Body of pancreas (tissue), 4 donors: Measurements from ENCODE around the gene TANC1. TPM values are rescaled to one million over a fixed set of nuclear protein-coding genes. Genes with fewer than 3 reads are reported as not detected.

Experiments used
- ATAC-seq: fragments of 150-250 bp; one replicate; pipeline ENCODE4 v1.9.1; 2016
- DNase-seq, 4 donors: peaks; one replicate each; pipeline ENCODE4 v3.0.0-alpha.2; 2019
- H3K27ac ChIP-seq, 4 donors: fragments of 200-600 bp; sonication (generic); 1 replicate in 3 of 4; 2 replicates in 1 of 4; pipeline versions ENCODE4 v1.5.1 to v1.6.1; 2016 to 2019; ENCODE audit warnings: mild to moderate bottlenecking in 1 of 4, mixed read lengths in 1 of 4, moderate library complexity in 1 of 4
- H3K27me3 ChIP-seq, 2 donors: fragments of 200-600 bp; sonication (generic); one replicate each; pipeline ENCODE4 v1.6.0; 2016; ENCODE audit warnings: mild to moderate bottlenecking in 1 of 2
- H3K36me3 ChIP-seq, 2 donors: fragments of 200-600 bp; sonication (generic); replicated peaks in 1 of 2; 2 replicates each; pipeline ENCODE4 v1.5.1; 2016; ENCODE audit warnings: low read depth in 2 of 2; ENCODE audit not compliant: insufficient read depth in 1 of 2
- H3K4me1 ChIP-seq: fragments of 200-600 bp; sonication (generic); one replicate; pipeline ENCODE4 v1.6.0; 2016
- H3K4me3 ChIP-seq, 2 donors: fragments of 200-600 bp; sonication (generic); 1 replicate in 1 of 2; 2 replicates in 1 of 2; pipeline ENCODE4 v1.5.1; 2016 to 2019
- H3K9me3 ChIP-seq, 3 donors: fragments of 200-600 bp; sonication (generic); 1 replicate in 2 of 3; 2 replicates in 1 of 3; pipeline ENCODE4 v1.5.1; 2016
- CTCF ChIP-seq, 7 experiments: fragments of 450-650 bp in 4 of 7; fragments of 200-600 bp in 3 of 7; sonication (generic) in 3 of 7; IDR thresholded peaks; one replicate each; pipeline ENCODE4 v1.5.1; 2016 to 2019; ENCODE audit warnings: antibody characterized with exemption in 7 of 7
- POLR2A ChIP-seq, 3 donors: fragments of 450-650 bp; IDR thresholded peaks; one replicate each; pipeline ENCODE4 v1.6.1; 2016; ENCODE audit warnings: antibody characterized with exemption in 3 of 3, mild to moderate bottlenecking in 2 of 3
- WGBS, 2 donors: methylation state at CpG; one replicate each; pipeline ENCODE4 v1.1.5; 2017; 5-methylcytosine and 5-hydroxymethylcytosine counted together
- intact Hi-C: fragments of 100-400 bp; cut with DNase I; formaldehyde crosslinking; loops from one replicate; pipeline ENCODE4 v1.15.1; 2023
- total RNA-seq, 2 donors: library from RNA; depleted of rRNA; stranded (reverse); fragments of >200 nt; gene quantifications; one replicate each; pipeline ENCODE4 v1.1.0, GENCODE V29; 2016

TANC1 gene
- total RNA-seq, 2 donors from 2014 or later, result 23.1 to 23.3 TPM

- Histone ChIP-seq H3K4me3 (no peak overlapping the region), H3K27me3 (no peaks in the 10 kb centered on the region), H3K4me1 (peaks cover 12% of the 10 kb centered on the region), H3K36me3 (no peaks in the 10 kb centered on the region), H3K27ac (no peak overlapping the region), H3K9me3 (no peaks in the 10 kb centered on the region)
- ATAC-seq (no peak), DNase-seq (no peak)
- 75 to 82% methylated on average over 6 of the region's 6 CpGs for WGBS, 2 donors
- intact Hi-C loops, result no loop called here
- no peak for TF ChIP-seq POLR2A (IDR thresholded peaks at IDR 0.05)
Observed at GRCh38 chr2:158948964-158949699, 19.3 kb upstream of the TANC1 start.

GRCh38 chr2:158953454-158953853 lies 15.0 kb upstream of the TANC1 start:
- 50 to 52% methylated on average over 4 of the region's 4 CpGs for WGBS, 2 donors
- H3K4me1 ChIP-seq, result peaks cover 18% of the 10 kb centered on the region
- intact Hi-C loops, result no loop called here
- no peak for ATAC-seq
- no peaks in the 10 kb centered on the region for H3K36me3 ChIP-seq
- peak overlapping the region in 3 of 4 donors; percentile 61 to 73 (median 73) for H3K27ac ChIP-seq
- no peak overlapping the region for H3K4me3 ChIP-seq
- no peak for TF ChIP-seq CTCF (IDR thresholded peaks at IDR 0.05)
- no peak for DNase-seq
- no peaks in the 10 kb centered on the region for H3K9me3 ChIP-seq
- no peaks in the 10 kb centered on the region for H3K27me3 ChIP-seq

- TF ChIP-seq POLR2A (IDR thresholded peaks at IDR 0.05) (peak in 1 of 3 donors; percentile 52), CTCF (IDR thresholded peaks at IDR 0.05) (no peak)
- Histone ChIP-seq H3K36me3 (no peaks in the 10 kb centered on the region), H3K4me3 (no peak overlapping the region), H3K27ac (peak overlapping the region; percentile 61 to 73 (median 70)), H3K9me3 (no peaks in the 10 kb centered on the region), H3K27me3 (no peaks in the 10 kb centered on the region), H3K4me1 (peaks cover 18% of the 10 kb centered on the region)
- WGBS, 2 donors, result 2 to 10% methylated on average over 5 of the region's 5 CpGs
- peak; percentile 83 to 89 (median 86) for DNase-seq
- peak; percentile 93 for ATAC-seq
- intact Hi-C loops, result no loop called here
Observed at GRCh38 chr2:158953926-158954763, 14.3 kb upstream of the TANC1 start.

GRCh38 chr2:158955842-158956365 lies 12.5 kb upstream of the TANC1 start:
- DNase-seq, result no peak
- WGBS, 2 donors, result 63 to 65% methylated on average over 2 of the region's 2 CpGs

More at GRCh38 chr2:158955842-158956365, 12.5 kb upstream of the TANC1 start:
- Histone ChIP-seq H3K9me3 (no peaks in the 10 kb centered on the region), H3K27me3 (no peaks in the 10 kb centered on the region), H3K4me3 (no peak overlapping the region), H3K36me3 (no peaks in the 10 kb centered on the region), H3K27ac (no peak overlapping the region), H3K4me1 (peaks cover 18% of the 10 kb centered on the region)
- no peak for ATAC-seq
- intact Hi-C loops, result no loop called here
- no peak for TF ChIP-seq CTCF (IDR thresholded peaks at IDR 0.05)
- no peak for TF ChIP-seq POLR2A (IDR thresholded peaks at IDR 0.05)
